ENCODE results near the gene SLCO1C1.

The SLCO1C1 gene

DNA sequence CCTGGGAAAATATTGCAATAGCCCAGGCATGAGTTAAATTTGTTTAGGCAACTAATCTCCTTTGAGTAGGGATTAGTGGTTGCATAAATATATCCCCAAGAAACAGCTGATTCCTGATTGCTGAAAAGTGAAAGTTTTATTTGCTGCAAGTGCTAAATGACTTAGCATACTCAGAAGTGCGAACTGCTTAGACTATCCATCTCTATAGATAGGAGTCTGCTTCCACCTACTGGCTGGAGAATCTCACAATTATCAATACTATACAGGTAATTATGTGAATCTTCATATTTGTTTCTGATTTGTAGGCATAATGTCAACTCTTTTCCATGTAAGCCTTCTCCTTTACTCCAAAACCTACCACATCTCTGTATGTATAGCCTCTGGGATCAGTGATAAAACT lies 103.4 kb downstream of the SLCO1C1 start:
- no peak for DNase-seq

- DNase-seq, result no peak
Observed at GRCh38 chr12:20800160-20800559, 105.0 kb downstream of the SLCO1C1 start.

GRCh38 chr12:20801035-20801434 lies 105.9 kb downstream of the SLCO1C1 start:
- DNase-seq, result no peak

Measured in CD4-positive, alpha-beta T cell treated with Interferon gamma for 1 hour (primary cell).